ENCODE measurements around the gene SLC7A14.

DNA sequence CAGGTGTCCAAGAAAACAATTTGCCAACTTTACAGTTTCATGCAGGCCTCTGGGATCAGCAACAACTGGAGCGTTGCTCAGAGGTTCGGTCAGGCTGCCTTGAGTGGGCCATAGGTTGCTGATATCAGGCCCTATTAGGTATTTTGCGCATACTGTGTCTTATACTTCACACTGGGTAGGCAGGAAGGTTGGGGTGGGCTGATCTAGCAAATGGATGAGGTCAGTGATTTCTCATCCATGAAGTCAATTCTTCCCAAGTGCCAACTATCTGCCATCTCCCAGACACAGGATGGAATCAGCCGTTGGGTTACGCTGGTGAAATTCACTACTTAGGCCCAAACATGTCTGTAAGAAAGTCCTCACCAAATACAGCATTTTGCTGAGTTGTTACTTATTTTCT lies 77.6 kb downstream of the SLC7A14 start:
- TF ChIP-seq, protein P1, sequence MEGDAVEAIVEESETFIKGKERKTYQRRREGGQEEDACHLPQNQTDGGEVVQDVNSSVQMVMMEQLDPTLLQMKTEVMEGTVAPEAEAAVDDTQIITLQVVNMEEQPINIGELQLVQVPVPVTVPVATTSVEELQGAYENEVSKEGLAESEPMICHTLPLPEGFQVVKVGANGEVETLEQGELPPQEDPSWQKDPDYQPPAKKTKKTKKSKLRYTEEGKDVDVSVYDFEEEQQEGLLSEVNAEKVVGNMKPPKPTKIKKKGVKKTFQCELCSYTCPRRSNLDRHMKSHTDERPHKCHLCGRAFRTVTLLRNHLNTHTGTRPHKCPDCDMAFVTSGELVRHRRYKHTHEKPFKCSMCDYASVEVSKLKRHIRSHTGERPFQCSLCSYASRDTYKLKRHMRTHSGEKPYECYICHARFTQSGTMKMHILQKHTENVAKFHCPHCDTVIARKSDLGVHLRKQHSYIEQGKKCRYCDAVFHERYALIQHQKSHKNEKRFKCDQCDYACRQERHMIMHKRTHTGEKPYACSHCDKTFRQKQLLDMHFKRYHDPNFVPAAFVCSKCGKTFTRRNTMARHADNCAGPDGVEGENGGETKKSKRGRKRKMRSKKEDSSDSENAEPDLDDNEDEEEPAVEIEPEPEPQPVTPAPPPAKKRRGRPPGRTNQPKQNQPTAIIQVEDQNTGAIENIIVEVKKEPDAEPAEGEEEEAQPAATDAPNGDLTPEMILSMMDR (IDR thresholded peaks at IDR 0.05; ENCODE audit: low read depth, low read length) = no peak
- no peak for TF ChIP-seq POLR2A (IDR thresholded peaks at IDR 0.05; ENCODE audit: extremely low read depth, insufficient read length)
- TF ChIP-seq, protein P2, sequence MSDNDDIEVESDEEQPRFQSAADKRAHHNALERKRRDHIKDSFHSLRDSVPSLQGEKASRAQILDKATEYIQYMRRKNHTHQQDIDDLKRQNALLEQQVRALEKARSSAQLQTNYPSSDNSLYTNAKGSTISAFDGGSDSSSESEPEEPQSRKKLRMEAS (IDR thresholded peaks at IDR 0.05; ENCODE audit: low read depth, low read length) = no peak
- TF ChIP-seq MYC (IDR thresholded peaks at IDR 0.05; ENCODE audit: low read depth, low read length) = no peak

All from NB4 (cell line).